K562 (cell line): ENCODE measurements around the gene SLC35A2. TPM values are rescaled to one million over a fixed set of nuclear protein-coding genes. Genes with fewer than 3 reads are reported as not detected.

Source experiments
- ATAC-seq: fragments of 200-7000 bp; cut with Tn5 transposase; 3 replicates; pipeline ENCODE4 v1.9.1; 2020; ENCODE audit warnings: moderate library complexity
- BruUV-seq: library from RNA; stranded (reverse); fragments of 400-500 nt; replicated peaks from 2 replicates; lab custom pipeline; 2021; lab: Mats Ljungman, UMichigan
- CTCF ChIA-PET: fragments of 300-600 bp; formaldehyde crosslinking; extraction: SDS; loops from one replicate; lab custom pipeline; 2021; ENCODE audit warnings: low intra/inter-chr PET ratio; lab: Yijun Ruan, JAX
- POLR2A ChIA-PET: fragments of 300-600, 350-650 bp; sonication (Branson Sonifier 250); formaldehyde crosslinking; extraction: SDS; loops from one replicate; lab custom pipeline; 2021; ENCODE audit warnings: antibody characterized with exemption, inconsistent platforms; lab: Yijun Ruan, JAX
- DNase-seq, 4 experiments: peaks; one replicate each; pipeline versions ENCODE4 v3.0.0 to v3.0.0-alpha.2; 2011 to 2018; ENCODE audit warnings: low spot score in 3 of 4, mixed read lengths in 3 of 4; ENCODE audit errors: extremely low read depth in 1 of 4
- FAIRE-seq: peaks from 2 replicates; lab custom pipeline; 2011; peaks lifted over from hg19 to GRCh38; lab: Jason Lieb, UNC
- H2AFZ ChIP-seq: 2 replicates; pipeline ENCODE4 v1.6.0; 2011; ENCODE audit warnings: low read depth, low read length, control low read depth, inconsistent platforms
- H3K27ac ChIP-seq: fragments of 200-600 bp; 3 replicates; pipeline ENCODE4 v1.8.0; 2011; ENCODE audit warnings: low read depth, mild to moderate bottlenecking, control low read depth, inconsistent platforms, low read length, moderate library complexity, mixed read lengths; ENCODE audit errors: extremely low read depth
- H3K27me3 ChIP-seq, 2 experiments: fragments of 300-600 bp in 1 of 2; 2 replicates in 1 of 2; 3 replicates in 1 of 2; pipeline versions ENCODE4 v1.6.0 to v1.8.0; 2011; ENCODE audit warnings: inconsistent platforms in 2 of 2, low read length in 2 of 2, mild to moderate bottlenecking in 1 of 2, mixed read lengths in 1 of 2, moderate library complexity in 1 of 2; ENCODE audit not compliant: control insufficient read depth in 2 of 2, insufficient read depth in 2 of 2
- H3K36me3 ChIP-seq: fragments of 300-600 bp; 3 replicates; pipeline ENCODE4 v1.8.0; 2011; ENCODE audit warnings: mild to moderate bottlenecking, low read length, inconsistent platforms; ENCODE audit not compliant: control insufficient read depth, insufficient read depth
- H3K4me1 ChIP-seq, 2 experiments: fragments of 200-600 bp in 1 of 2; replicated peaks in 1 of 2; 2 replicates in 1 of 2; 3 replicates in 1 of 2; pipeline versions ENCODE4 v1.5.1 to v1.8.0; 2011; ENCODE audit warnings: inconsistent platforms in 2 of 2, low read length in 2 of 2, mild to moderate bottlenecking in 1 of 2, mixed read lengths in 1 of 2, moderate library complexity in 1 of 2; ENCODE audit not compliant: control insufficient read depth in 2 of 2, insufficient read depth in 2 of 2
- H3K4me2 ChIP-seq: 2 replicates; pipeline ENCODE4 v1.6.1; 2011; ENCODE audit warnings: low read length, control low read depth, inconsistent platforms, mixed read lengths; ENCODE audit not compliant: insufficient read depth
- H3K4me3 ChIP-seq: fragments of 200-600 bp; sonication (generic), shearing (Covaris generic); 2 replicates; pipeline ENCODE4 v1.5.1; 2016; ENCODE audit warnings: control low read depth, inconsistent platforms
- H3K79me2 ChIP-seq: fragments of 200-600 bp; 3 replicates; pipeline ENCODE4 v1.8.0; 2011; ENCODE audit warnings: low read length, inconsistent platforms; ENCODE audit not compliant: control insufficient read depth, insufficient read depth
- H3K9ac ChIP-seq, 2 experiments: 2 replicates each; pipeline versions ENCODE4 v1.6.0 to v1.6.1; 2011; ENCODE audit warnings: low read depth in 2 of 2, low read length in 2 of 2, control low read depth in 1 of 2, inconsistent platforms in 1 of 2, mild to moderate bottlenecking in 1 of 2, mixed read lengths in 1 of 2; ENCODE audit not compliant: insufficient read depth in 1 of 2
- H3K9me1 ChIP-seq: one replicate; pipeline ENCODE4 v1.6.0; 2011; ENCODE audit warnings: inconsistent platforms, mild to moderate bottlenecking, low read length, moderate library complexity; ENCODE audit not compliant: control insufficient read depth, insufficient read depth
- H3K9me3 ChIP-seq: replicated peaks from 2 replicates; pipeline ENCODE4 v1.5.1; 2011; ENCODE audit warnings: low read depth, low read length, inconsistent platforms; ENCODE audit not compliant: control insufficient read depth, insufficient read depth
- H4K20me1 ChIP-seq: replicated peaks from 2 replicates; pipeline ENCODE4 v1.6.1; 2011; ENCODE audit warnings: low read length, inconsistent platforms, mixed read lengths; ENCODE audit not compliant: control insufficient read depth, insufficient read depth
- RFX1 ChIP-seq: fragments of 450-650 bp; IDR thresholded peaks from 2 replicates; pipeline ENCODE4 v1.6.1; 2016; ENCODE audit warnings: mild to moderate bottlenecking, moderate library complexity
- ZNF518B ChIP-seq: fragments of 250-450 bp; sonication (Bioruptor Pico); IDR thresholded peaks from 2 replicates; pipeline ENCODE4 v1.5.0; 2021; ENCODE audit warnings: mild to moderate bottlenecking, moderate library complexity
- WGBS: fragments of 100-300 bp; shearing (Covaris generic); methylation state at CpG from one replicate; pipeline ENCODE4 v1.1.6; 2016; ENCODE audit warnings: low coverage, mixed read lengths; ENCODE audit not compliant: insufficient coverage; ENCODE audit errors: missing lambda C conversion rate; 5-methylcytosine and 5-hydroxymethylcytosine counted together
- in situ Hi-C: fragments of 300-500 bp; cut with MboI; formaldehyde crosslinking; loops from 4 replicates; pipeline ENCODE4 v1.15.0; 2018; ENCODE audit warnings: inconsistent platforms, mixed read lengths
- intact Hi-C: fragments of 100-400 bp; cut with micrococcal nuclease; formaldehyde crosslinking; loops from 2 replicates; pipeline ENCODE4 v1.14.2; 2022
- polyA plus RNA-seq, 8 experiments: library from polyadenylated mRNA; depleted of rRNA in 4 of 8; stranded (reverse) in 5 of 8; unstranded in 3 of 8; fragments of >200 nt; fragmentation: Nextera tagmentation in 2 of 8; fragmentation: Illumina TruSeq in 1 of 8; extraction: Ambion mirVana in 2 of 8; extraction: Trizol in 1 of 8; gene quantifications; 2 replicates each; pipeline versions ENCODE4 v1.2.1 to v1.2.3, GENCODE V29; 2011 to 2014; ENCODE audit warnings: inconsistent platforms in 1 of 8, missing spikeins in 1 of 8
- total RNA-seq, 7 experiments: library from RNA; depleted of rRNA in 6 of 7; stranded (reverse); fragments of >200 nt in 6 of 7; fragmentation: Illumina TruSeq in 2 of 7; extraction: Trizol in 2 of 7; gene quantifications; 2 replicates each; pipeline versions ENCODE4 v1.2.1 to v1.2.3, GENCODE V29; 2011 to 2021; ENCODE audit warnings: low replicate concordance in 1 of 7

Gene SLC35A2
- total and polyA plus RNA-seq, 9 of the 15 experiments (the other 6 are each of a cell fraction or from before 2014, with no cell fraction given), result 3.3 to 38.9 (median 20.0) TPM

- intact Hi-C loops, result no loop called here
- Histone ChIP-seq H3K9ac (no peak overlapping the region), H3K79me2 (peaks cover 52% of the 10 kb centered on the region), H3K9me1 (no peaks in the 10 kb centered on the region), H3K36me3 (peaks cover 76% of the 10 kb centered on the region), H4K20me1 (no peaks in the 10 kb centered on the region), H3K4me1 (peaks cover 29 to 38% of the 10 kb centered on the region in 2 experiments), H3K27me3 (no peaks in the 10 kb centered on the region), H3K4me3 (no peak overlapping the region), H2AFZ (no peak overlapping the region), H3K27ac (peak overlapping the region; percentile 38; the same call in 1 of the 3 replicates), H3K9me3 (no peaks in the 10 kb centered on the region), H3K4me2 (no peak overlapping the region)
- no peak for DNase-seq
- in situ Hi-C loops, result no loop called here
- TF ChIP-seq ZNF518B (CRISPR knock-in tag) (no peak), RFX1 (peak; percentile 53)
- 86% methylated on average over 7 of the region's 7 CpGs for WGBS
- no peak for FAIRE-seq
- no peak for ATAC-seq
- BruUV-seq, result no TSS peak
- ChIA-PET POLR2A (no interaction called here), CTCF (no interaction called here)
These were observed 23.3 kb upstream of the SLC35A2 start for GRCh38 chrX:48934581-48935300.
